ENCODE results near the gene GSX1.

GSX1 gene

DNA sequence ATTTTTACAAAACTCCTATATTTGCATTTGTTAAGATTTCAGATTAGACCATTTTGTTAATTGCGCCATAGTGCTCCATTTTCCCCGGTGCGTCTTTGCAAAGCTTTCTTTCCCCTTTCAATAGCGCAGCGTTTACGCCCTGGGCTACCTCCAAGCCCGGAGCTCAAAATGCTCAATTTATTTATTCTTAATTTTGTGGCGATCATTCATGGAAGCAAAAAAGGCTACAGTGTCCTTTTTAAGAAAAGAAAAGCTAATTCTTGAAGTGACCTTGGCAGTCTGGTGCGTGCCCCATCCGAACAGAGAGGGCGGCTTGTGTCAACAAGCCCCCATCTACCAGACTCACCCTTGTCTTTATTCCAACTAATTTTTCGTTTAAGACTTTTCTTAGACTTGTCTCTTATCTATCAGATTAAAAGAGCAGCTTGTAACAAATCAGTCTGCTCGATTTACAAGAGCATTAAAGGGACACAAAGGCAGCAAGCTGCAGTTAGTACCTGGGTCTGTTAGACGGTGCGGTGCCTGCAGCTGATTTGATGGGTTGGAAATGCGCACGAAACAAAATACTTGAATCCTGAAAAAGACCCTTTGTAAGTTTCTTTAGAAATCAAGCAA, 30.1 kb downstream of the GSX1 start:
- peaks cover 67% of the 10 kb centered on the region for H3K27me3 ChIP-seq (ENCODE audit: control insufficient read depth, insufficient read depth, low read length)
- no peak overlapping the region for H3K9ac ChIP-seq (ENCODE audit: low read depth, low read length)
- H3K4me2 ChIP-seq (ENCODE audit: low read length) = no peak overlapping the region
- H3K36me3 ChIP-seq (ENCODE audit: insufficient read depth, low read length) = no peaks in the 10 kb centered on the region
- H3K9me3 ChIP-seq (replicated peaks; ENCODE audit: low read length) = no peaks in the 10 kb centered on the region
- no peaks in the 10 kb centered on the region for H3K4me1 ChIP-seq (ENCODE audit: control insufficient read depth, insufficient read depth, low read length)
- no peak overlapping the region for H3K4me3 ChIP-seq (ENCODE audit: low read length)

DNA sequence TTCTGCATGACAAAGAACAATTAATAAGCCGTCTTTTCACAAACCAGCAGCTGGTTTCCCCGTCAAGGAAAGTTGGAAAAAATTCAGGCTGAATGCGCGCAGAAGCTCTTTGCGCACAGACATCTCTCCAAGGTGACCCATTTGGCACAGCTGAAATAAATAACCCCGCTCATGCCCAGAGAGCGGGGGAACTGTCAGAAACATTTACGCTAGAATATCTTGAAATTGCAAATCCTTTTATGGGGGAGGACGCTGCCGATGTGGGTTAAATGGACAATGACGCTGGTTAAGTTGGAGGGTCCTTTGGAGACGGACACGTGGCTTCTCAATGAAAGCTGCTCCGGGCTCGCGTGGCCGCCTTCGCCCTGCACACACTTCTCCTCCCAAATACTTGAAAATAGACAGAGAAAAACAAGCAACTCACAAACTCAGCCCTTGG, 30.6 kb downstream of the GSX1 start:
- Histone ChIP-seq H3K9ac (ENCODE audit: low read depth, low read length) (no peak overlapping the region), H3K9me3 (replicated peaks; ENCODE audit: low read length) (no peaks in the 10 kb centered on the region), H3K4me1 (ENCODE audit: control insufficient read depth, insufficient read depth, low read length) (no peaks in the 10 kb centered on the region), H3K4me2 (ENCODE audit: low read length) (no peak overlapping the region), H3K36me3 (ENCODE audit: insufficient read depth, low read length) (no peaks in the 10 kb centered on the region), H3K27me3 (ENCODE audit: control insufficient read depth, insufficient read depth, low read length) (peaks cover 73% of the 10 kb centered on the region), H3K4me3 (ENCODE audit: low read length) (no peak overlapping the region)

DNA sequence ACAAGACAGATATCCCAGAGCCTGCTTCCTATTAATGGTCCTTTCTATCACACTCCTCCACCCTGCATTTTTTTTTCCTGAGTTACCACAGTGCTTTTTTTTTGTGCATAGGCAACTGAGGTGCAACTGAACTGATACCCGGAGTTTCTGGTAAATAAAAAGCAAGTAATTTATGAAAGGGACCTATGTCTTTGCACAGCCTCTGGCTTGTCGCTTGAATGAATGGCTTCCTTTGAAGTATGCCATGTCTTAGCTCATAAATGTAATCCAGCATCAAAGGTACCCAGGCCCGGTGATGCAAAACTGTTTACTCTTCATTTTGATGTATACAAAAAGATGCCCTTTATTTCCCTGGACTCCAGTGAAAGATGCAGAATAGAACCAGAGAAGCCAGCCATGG, 31.8 kb downstream of the GSX1 start:
- no peaks in the 10 kb centered on the region for H3K36me3 ChIP-seq (ENCODE audit: insufficient read depth, low read length)
- H3K4me2 ChIP-seq (ENCODE audit: low read length) = no peak overlapping the region
- no peaks in the 10 kb centered on the region for H3K9me3 ChIP-seq (replicated peaks; ENCODE audit: low read length)
- no peak overlapping the region for H3K4me3 ChIP-seq (ENCODE audit: low read length)
- H3K9ac ChIP-seq (ENCODE audit: low read depth, low read length) = no peak overlapping the region
- no peaks in the 10 kb centered on the region for H3K4me1 ChIP-seq (ENCODE audit: control insufficient read depth, insufficient read depth, low read length)
- H3K27me3 ChIP-seq (ENCODE audit: control insufficient read depth, insufficient read depth, low read length) = peaks cover 76% of the 10 kb centered on the region

DNA sequence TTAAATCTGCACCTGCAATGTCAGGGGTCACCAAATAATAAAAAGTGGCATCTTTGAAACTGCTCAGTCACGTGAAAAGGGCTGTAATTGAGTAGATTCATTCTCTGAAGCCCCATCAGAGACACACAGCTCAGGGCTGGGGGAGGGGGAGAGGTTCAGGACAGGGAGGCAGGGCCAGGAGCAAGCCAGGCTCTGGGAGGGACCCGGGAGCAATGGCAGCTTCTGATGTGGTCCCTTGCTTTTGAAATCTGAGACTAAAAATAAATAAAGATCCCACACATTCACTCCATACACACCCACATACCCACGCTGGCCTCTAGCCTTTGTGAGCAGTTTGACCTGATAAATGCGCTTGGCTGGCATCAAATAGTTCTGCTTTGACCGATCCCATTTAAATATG, 32.8 kb downstream of the GSX1 start:
- no peak overlapping the region for H3K9ac ChIP-seq (ENCODE audit: low read depth, low read length)
- H3K4me2 ChIP-seq (ENCODE audit: low read length) = no peak overlapping the region
- peaks cover 70% of the 10 kb centered on the region for H3K27me3 ChIP-seq (ENCODE audit: control insufficient read depth, insufficient read depth, low read length)
- H3K4me3 ChIP-seq (ENCODE audit: low read length) = no peak overlapping the region
- no peaks in the 10 kb centered on the region for H3K9me3 ChIP-seq (replicated peaks; ENCODE audit: low read length)
- H3K4me1 ChIP-seq (ENCODE audit: control insufficient read depth, insufficient read depth, low read length) = no peaks in the 10 kb centered on the region
- no peaks in the 10 kb centered on the region for H3K36me3 ChIP-seq (ENCODE audit: insufficient read depth, low read length)

DNA sequence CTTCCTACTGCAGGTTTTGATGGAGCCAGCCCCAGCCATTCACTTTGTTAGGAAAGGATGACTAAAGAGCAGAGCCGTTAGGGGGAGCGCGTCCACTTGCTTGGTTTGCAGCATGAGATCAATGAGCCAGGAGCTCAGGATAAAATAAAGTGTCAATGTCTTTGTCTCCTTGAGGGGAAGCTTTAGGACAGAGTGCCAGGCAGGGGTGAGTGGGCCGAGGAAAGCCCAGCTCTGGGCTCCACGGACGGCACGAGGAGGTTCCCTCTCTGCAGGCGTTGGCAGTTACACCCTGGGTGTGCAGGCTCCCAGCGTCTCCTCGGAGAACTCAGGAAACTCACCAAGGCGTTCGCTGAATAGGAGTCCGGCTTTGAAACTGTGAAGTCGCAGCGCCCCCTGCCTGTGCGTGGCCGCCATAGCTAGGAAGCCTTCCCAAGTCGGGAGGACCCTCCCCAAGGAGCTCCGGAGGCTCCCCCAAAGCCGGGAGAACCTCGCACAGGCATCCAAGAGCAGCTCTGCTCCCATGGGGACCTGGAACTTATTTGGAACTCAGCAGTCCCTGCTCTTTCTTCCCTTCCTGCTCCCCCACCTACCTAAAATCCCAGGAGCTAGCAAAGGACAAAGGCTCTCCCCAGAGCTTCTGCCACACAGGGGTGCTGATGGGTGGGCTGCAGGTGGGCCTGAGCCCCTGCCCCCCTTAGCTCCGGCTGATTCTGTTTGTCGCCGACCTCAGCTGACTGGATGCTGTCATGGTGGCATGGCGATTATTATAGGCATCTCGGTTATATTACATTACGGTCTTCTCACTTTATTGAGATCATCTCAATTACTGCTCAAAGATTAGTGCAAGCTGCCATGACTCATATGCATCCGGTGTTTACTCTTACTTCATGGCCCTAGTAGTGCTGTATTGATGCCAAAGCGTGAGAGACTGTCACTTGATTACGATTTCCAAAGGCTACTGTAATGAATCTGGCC, 34.4 kb downstream of the GSX1 start:
- peaks cover 57% of the 10 kb centered on the region for H3K27me3 ChIP-seq (ENCODE audit: control insufficient read depth, insufficient read depth, low read length)
- no peaks in the 10 kb centered on the region for H3K9me3 ChIP-seq (replicated peaks; ENCODE audit: low read length)
- no peaks in the 10 kb centered on the region for H3K36me3 ChIP-seq (ENCODE audit: insufficient read depth, low read length)
- H3K4me2 ChIP-seq (ENCODE audit: low read length) = peak overlapping the region; percentile 94
- peak overlapping the region; percentile 66 for H3K4me3 ChIP-seq (ENCODE audit: low read length)
- H3K9ac ChIP-seq (ENCODE audit: low read depth, low read length) = no peak overlapping the region
- no peaks in the 10 kb centered on the region for H3K4me1 ChIP-seq (ENCODE audit: control insufficient read depth, insufficient read depth, low read length)

DNA sequence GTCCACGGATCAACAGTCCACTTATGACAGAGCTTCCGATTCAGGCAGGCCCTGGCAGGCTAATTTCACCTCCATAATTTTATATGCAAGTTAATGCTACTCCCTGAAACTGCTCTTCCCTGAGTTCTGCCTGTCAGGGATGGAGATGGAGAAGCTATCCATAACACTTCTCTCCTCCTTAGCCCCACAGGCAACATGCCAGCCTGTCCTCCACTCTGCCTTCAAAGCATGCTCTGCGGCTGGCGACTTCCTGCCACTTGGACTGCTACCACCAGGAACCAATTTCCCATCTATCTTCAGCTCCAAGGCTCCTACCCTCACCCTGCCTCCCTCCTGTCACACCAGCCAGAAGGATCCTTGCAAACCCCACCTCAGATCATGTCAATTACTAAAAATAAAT, 35.4 kb downstream of the GSX1 start:
- Histone ChIP-seq H3K36me3 (ENCODE audit: insufficient read depth, low read length) (no peaks in the 10 kb centered on the region), H3K27me3 (ENCODE audit: control insufficient read depth, insufficient read depth, low read length) (peaks cover 58% of the 10 kb centered on the region), H3K4me2 (ENCODE audit: low read length) (no peak overlapping the region), H3K4me1 (ENCODE audit: control insufficient read depth, insufficient read depth, low read length) (no peaks in the 10 kb centered on the region), H3K9me3 (replicated peaks; ENCODE audit: low read length) (no peaks in the 10 kb centered on the region), H3K4me3 (ENCODE audit: low read length) (no peak overlapping the region), H3K9ac (ENCODE audit: low read depth, low read length) (no peak overlapping the region)

DNA sequence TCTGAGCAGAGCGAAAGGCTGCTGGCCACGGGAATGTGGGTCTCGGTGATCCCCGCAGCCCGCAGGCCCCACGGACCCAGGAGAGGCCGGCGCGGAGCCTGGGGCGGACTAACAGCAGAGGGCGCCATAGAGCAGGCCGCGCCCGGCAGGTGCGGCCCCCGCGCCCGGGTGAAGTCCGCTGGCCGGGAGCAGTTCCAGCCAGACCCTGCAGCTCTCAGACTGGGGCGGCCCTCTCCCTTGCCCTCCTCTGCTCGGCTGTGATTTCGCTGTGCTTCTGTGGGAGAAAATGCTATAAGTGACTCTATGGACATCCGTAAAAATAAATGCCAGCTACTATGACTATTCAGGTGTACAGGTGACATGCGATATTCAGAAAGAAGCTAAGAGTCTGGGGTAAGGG, 37.7 kb downstream of the GSX1 start:
- no peak overlapping the region for H3K9ac ChIP-seq (ENCODE audit: low read depth, low read length)
- H3K4me2 ChIP-seq (ENCODE audit: low read length) = peak overlapping the region; percentile 68
- H3K4me1 ChIP-seq (ENCODE audit: control insufficient read depth, insufficient read depth, low read length) = no peaks in the 10 kb centered on the region
- H3K27me3 ChIP-seq (ENCODE audit: control insufficient read depth, insufficient read depth, low read length) = peaks cover 49% of the 10 kb centered on the region
- no peaks in the 10 kb centered on the region for H3K9me3 ChIP-seq (replicated peaks; ENCODE audit: low read length)
- H3K36me3 ChIP-seq (ENCODE audit: insufficient read depth, low read length) = no peaks in the 10 kb centered on the region
- peak overlapping the region; percentile 34 for H3K4me3 ChIP-seq (ENCODE audit: low read length)

DNA sequence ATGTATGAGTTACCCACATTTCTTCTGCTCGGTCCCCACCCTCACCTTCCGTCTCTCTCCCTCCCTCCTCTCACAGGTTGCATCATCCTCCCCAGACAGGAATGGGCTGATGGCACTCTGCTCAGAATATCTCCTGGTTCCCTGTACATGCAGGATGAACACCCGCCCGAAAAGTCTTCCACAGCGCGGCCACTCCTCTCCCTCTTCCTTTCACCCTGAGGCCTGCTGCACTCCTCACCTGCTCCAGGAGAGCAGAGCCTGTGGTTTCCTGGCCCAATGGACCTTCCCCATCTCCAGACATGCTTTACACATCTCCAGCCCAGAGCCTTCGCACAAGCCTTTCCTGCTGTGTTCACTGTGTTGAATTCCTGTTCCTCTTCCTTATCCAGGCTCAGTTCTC, 40.9 kb downstream of the GSX1 start:
- no peak overlapping the region for H3K9ac ChIP-seq (ENCODE audit: low read depth, low read length)
- H3K4me3 ChIP-seq (ENCODE audit: low read length) = no peak overlapping the region
- no peaks in the 10 kb centered on the region for H3K9me3 ChIP-seq (replicated peaks; ENCODE audit: low read length)
- H3K4me1 ChIP-seq (ENCODE audit: control insufficient read depth, insufficient read depth, low read length) = no peaks in the 10 kb centered on the region
- no peak overlapping the region for H3K4me2 ChIP-seq (ENCODE audit: low read length)
- H3K27me3 ChIP-seq (ENCODE audit: control insufficient read depth, insufficient read depth, low read length) = peaks cover 32% of the 10 kb centered on the region
- no peaks in the 10 kb centered on the region for H3K36me3 ChIP-seq (ENCODE audit: insufficient read depth, low read length)

DNA sequence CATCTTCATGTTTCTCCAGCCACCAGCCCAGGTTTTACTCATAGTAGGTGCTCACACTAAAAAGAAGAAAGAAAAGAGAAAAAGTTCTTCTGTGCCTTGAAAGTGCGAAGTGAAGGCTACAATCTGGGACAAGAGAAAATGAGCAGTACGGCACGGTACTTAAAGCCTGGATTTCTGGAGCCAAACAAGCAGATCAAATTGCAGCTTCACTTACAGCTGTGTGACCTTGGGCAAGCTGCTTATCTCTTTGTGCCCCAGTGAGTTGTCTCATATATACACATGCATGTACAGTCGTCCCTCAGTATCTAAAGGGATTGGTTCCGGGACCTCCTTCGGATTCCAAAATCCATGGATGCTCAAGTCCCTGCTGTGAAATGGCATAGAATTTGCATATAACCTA, 41.8 kb downstream of the GSX1 start:
- Histone ChIP-seq H3K4me3 (ENCODE audit: low read length) (no peak overlapping the region), H3K4me2 (ENCODE audit: low read length) (no peak overlapping the region), H3K9ac (ENCODE audit: low read depth, low read length) (no peak overlapping the region), H3K9me3 (replicated peaks; ENCODE audit: low read length) (no peaks in the 10 kb centered on the region), H3K36me3 (ENCODE audit: insufficient read depth, low read length) (no peaks in the 10 kb centered on the region), H3K27me3 (ENCODE audit: control insufficient read depth, insufficient read depth, low read length) (peaks cover 30% of the 10 kb centered on the region), H3K4me1 (ENCODE audit: control insufficient read depth, insufficient read depth, low read length) (no peaks in the 10 kb centered on the region)

DNA sequence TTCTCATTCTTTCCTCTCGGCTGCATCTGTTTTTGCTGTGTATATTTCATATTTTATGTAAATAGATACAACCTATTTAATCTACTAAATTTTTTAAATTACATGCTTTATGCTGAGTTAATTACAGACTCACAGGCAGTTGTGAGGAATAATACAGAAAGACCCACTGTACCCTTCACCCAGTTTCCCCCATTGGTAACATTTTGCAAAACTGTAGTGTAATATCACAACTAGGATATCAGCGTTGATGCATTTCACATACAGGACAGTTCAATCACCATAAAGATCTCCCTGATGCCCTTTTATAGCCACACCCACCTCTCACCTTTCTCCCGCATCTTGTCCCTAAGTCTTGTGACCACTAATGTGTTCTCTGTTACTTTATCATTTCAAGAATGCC, 43.5 kb downstream of the GSX1 start:
- H3K4me3 ChIP-seq (ENCODE audit: low read length) = no peak overlapping the region
- no peak overlapping the region for H3K9ac ChIP-seq (ENCODE audit: low read depth, low read length)
- no peaks in the 10 kb centered on the region for H3K9me3 ChIP-seq (replicated peaks; ENCODE audit: low read length)
- H3K27me3 ChIP-seq (ENCODE audit: control insufficient read depth, insufficient read depth, low read length) = peaks cover 27% of the 10 kb centered on the region
- H3K4me2 ChIP-seq (ENCODE audit: low read length) = no peak overlapping the region
- no peaks in the 10 kb centered on the region for H3K36me3 ChIP-seq (ENCODE audit: insufficient read depth, low read length)
- no peaks in the 10 kb centered on the region for H3K4me1 ChIP-seq (ENCODE audit: control insufficient read depth, insufficient read depth, low read length)

DNA sequence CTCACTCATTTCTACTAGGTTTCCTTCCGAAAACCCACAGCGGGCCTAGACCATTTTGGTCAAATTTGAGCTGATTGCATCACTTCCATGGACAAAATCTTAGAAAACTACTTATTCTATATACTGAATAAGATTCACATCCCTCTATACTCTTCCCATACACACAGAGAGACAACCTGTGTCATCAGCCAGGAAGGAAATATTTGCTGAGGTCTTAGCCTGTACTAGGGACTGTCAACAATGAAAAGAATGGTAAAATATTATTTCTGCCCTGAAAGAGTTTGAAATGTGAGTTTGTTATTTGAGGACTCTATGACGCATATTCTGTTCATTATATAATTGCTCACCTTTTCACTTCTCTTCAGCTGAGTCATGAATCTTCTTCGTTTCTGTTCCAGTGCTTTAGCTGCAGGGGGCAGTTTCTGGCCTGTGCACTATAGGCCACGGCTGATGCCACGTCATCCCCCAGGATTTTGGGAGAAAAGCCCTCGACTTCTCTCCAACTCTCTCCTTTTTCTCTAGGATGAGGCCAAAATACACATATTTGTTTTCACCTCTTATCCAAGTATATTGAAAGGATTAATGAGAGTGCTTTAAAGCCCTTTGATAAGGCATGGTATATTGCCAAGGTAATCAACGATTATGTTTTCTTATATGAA, 47.7 kb downstream of the GSX1 start:
- Histone ChIP-seq H3K4me1 (ENCODE audit: control insufficient read depth, insufficient read depth, low read length) (no peaks in the 10 kb centered on the region), H3K4me3 (ENCODE audit: low read length) (no peak overlapping the region), H3K27me3 (ENCODE audit: control insufficient read depth, insufficient read depth, low read length) (no peaks in the 10 kb centered on the region), H3K4me2 (ENCODE audit: low read length) (no peak overlapping the region), H3K9me3 (replicated peaks; ENCODE audit: low read length) (no peaks in the 10 kb centered on the region), H3K9ac (ENCODE audit: low read depth, low read length) (no peak overlapping the region), H3K36me3 (ENCODE audit: insufficient read depth, low read length) (no peaks in the 10 kb centered on the region)

All from skeletal muscle satellite cell (primary cell).